Mucosa of descending colon (tissue), 3 donors: Measurements from ENCODE around the gene ZYG11A. TPM values are rescaled to one million over a fixed set of nuclear protein-coding genes. Genes with fewer than 3 reads are reported as not detected.

Experiments used
- ATAC-seq: fragments of 200-7000 bp; cut with Tn5 transposase; one replicate; pipeline ENCODE4 v1.9.1; 2020; ENCODE audit warnings: mild to moderate bottlenecking, moderate library complexity
- DNase-seq, 3 donors: peaks; one replicate each; pipeline ENCODE4 v3.0.0-alpha.2; 2020
- H3K36me3 ChIP-seq: fragments of 200-600 bp; one replicate; pipeline ENCODE4 v1.8.0; 2021; ENCODE audit warnings: low read depth, mild to moderate bottlenecking
- H3K4me1 ChIP-seq: fragments of 200-600 bp; one replicate; pipeline ENCODE4 v1.8.0; 2021; ENCODE audit warnings: low read depth, mild to moderate bottlenecking
- H3K4me3 ChIP-seq: fragments of 200-600 bp; one replicate; pipeline ENCODE4 v1.8.0; 2021; ENCODE audit warnings: mild to moderate bottlenecking
- H3K9me3 ChIP-seq: fragments of 200-600 bp; one replicate; pipeline ENCODE4 v1.8.0; 2021; ENCODE audit warnings: mild to moderate bottlenecking
- intact Hi-C, 2 donors: fragments of 100-400 bp; cut with DNase I in 1 of 2; cut with micrococcal nuclease in 1 of 2; formaldehyde crosslinking; loops; one replicate each; pipeline versions ENCODE4 v1.11.0 to v1.11.1; 2022; cut with DNase I, micrococcal nuclease
- total RNA-seq, 3 donors: library from RNA; stranded (reverse); fragmentation: NEBNext Ultra II Directional in 2 of 3; extraction: Animal tissue kit (Norgen Biotek cat#: 25700) in 2 of 3; gene quantifications; one replicate each; pipeline versions ENCODE4 v1.2.1 to v1.2.4, GENCODE V29; 2021 to 2023
- TF ChIP-seq, protein P1 (sequence below): fragments of 200-600 bp; IDR thresholded peaks from one replicate; pipeline ENCODE4 v1.8.0; 2022; ENCODE audit warnings: antibody characterized with exemption, mild to moderate bottlenecking
- donor health status: DM: no; HTN: no; CAD: no; lungs with moderate emphysema.
- donor health status: DM: no; HTN: no; CAD: no.
- donor health status: DM: no; HTN: yes; CAD: no.

ZYG11A gene
- total RNA-seq, 3 donors from 2014 or later, result 0.07 to 0.12 TPM; not detected in 1

DNA sequence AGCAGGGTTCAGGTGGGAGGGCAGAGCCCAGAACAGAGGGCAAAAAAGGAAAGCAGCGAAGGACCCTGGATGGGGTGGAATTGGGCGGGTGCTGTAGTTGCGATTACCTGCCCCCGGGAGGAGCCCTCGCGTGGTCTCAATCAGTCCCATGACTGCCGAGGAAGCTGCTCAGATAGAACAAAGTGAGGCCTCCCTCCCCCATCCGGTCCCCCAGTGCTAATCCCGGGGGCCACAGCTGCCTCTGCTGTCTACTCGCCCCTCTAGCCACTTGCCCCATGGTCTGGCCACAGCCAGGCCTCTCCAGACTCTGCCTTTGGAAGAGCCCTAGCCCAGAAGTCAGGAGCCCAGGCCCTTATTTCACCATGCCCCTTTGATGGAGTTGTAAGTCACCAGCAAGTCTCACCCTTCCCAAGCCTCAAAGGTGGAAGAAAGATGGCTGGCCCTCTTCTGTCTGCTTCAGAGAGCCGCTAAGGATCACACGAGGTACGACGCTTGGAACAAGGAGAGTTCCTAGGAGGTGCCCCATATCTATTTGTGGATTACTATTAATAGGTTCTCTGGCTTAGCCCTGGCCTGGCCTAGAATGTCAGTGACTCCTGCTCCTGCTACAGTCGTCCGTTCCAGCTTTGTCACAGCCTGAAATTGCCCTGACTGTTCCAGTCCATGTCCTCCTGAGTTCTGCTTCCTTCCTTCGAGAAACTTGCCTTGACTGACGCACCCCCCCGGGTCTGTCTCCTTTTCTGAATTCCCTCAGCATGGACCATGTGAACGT, 62.6 kb downstream of the ZYG11A start:
- Histone ChIP-seq H3K4me1 (no peaks in the 10 kb centered on the region), H3K36me3 (no peaks in the 10 kb centered on the region), H3K9me3 (no peaks in the 10 kb centered on the region), H3K4me3 (no peak overlapping the region)
- peak; percentile 66 for ATAC-seq
- intact Hi-C loops, result no loop called here
- TF ChIP-seq, protein P1, sequence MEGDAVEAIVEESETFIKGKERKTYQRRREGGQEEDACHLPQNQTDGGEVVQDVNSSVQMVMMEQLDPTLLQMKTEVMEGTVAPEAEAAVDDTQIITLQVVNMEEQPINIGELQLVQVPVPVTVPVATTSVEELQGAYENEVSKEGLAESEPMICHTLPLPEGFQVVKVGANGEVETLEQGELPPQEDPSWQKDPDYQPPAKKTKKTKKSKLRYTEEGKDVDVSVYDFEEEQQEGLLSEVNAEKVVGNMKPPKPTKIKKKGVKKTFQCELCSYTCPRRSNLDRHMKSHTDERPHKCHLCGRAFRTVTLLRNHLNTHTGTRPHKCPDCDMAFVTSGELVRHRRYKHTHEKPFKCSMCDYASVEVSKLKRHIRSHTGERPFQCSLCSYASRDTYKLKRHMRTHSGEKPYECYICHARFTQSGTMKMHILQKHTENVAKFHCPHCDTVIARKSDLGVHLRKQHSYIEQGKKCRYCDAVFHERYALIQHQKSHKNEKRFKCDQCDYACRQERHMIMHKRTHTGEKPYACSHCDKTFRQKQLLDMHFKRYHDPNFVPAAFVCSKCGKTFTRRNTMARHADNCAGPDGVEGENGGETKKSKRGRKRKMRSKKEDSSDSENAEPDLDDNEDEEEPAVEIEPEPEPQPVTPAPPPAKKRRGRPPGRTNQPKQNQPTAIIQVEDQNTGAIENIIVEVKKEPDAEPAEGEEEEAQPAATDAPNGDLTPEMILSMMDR, result no peak
- DNase-seq, result peak in 2 of 3 donors; percentile 28 to 34

DNA sequence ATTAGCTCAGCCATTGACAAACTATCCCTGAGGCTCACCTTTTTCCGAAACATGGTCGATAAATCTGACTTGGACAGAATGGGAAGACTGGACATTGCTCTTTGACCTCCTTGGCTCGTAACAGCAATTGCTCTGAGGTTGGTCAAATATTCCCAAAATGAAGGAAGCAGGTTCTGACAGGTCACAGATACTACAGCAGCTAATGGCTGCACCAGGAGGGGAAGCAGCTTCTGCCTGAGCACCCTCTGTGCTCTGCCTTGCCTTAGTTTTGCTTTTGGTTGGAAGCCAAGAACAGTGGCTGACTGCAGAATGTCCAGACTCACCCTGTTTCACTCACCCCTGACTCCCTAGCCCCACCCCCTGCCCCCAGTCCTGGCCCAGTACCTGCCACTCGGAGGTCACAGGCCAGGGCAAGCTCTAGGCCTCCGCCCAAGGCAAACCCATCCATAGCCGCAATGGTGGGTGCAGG, 63.6 kb downstream of the ZYG11A start:
- H3K4me1 ChIP-seq, result no peaks in the 10 kb centered on the region
- intact Hi-C loops, result no loop called here

DNA sequence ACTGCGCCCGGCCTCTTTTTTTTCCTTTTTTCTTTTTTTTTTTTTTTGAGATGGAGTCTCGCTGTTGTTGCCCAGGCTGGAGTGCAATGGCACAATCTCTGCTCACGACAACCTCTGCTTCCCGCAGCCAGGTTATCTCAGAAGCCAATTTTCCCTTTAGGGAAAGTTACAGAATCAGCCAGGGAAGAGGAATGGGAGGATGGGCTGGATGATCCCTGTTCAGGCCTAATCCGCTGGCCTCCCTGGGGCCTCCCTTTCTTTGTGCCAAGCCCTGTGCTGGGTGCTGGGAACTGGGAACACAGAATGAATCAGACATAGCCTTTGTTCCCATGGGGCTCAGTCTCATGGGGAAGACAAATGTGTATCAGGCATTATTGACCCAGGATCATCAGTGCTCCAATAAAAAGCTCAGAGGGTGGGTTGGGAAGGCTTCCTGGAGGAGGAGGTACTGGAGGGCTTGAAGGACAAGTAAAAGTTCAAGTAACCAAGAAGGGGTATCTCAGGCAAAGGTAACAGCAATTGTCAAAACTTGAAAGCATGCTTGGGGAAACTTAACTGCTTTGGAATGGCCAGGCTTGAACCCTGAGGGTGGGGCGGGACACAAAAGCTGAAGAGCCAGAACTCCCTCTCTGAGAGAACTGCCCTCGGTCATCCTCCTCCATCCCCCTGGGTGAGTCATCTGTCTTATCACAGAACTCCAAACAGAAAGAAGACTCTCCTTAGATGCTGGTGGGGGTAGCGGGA, 64.7 kb downstream of the ZYG11A start:
- TF ChIP-seq, protein P1, result no peak
- no peaks in the 10 kb centered on the region for H3K36me3 ChIP-seq
- ATAC-seq, result no peak
- H3K9me3 ChIP-seq, result no peaks in the 10 kb centered on the region
- intact Hi-C loops, result no loop called here
- no peak overlapping the region for H3K4me3 ChIP-seq
- no peaks in the 10 kb centered on the region for H3K4me1 ChIP-seq
- no peak for DNase-seq

More for the DNA sequence above, 63.6 kb downstream of the ZYG11A start:
- Histone ChIP-seq H3K36me3 (no peaks in the 10 kb centered on the region), H3K4me3 (no peak overlapping the region), H3K9me3 (no peaks in the 10 kb centered on the region)
- ATAC-seq (no peak), DNase-seq (no peak)
- TF ChIP-seq, protein P1, result no peak

DNA sequence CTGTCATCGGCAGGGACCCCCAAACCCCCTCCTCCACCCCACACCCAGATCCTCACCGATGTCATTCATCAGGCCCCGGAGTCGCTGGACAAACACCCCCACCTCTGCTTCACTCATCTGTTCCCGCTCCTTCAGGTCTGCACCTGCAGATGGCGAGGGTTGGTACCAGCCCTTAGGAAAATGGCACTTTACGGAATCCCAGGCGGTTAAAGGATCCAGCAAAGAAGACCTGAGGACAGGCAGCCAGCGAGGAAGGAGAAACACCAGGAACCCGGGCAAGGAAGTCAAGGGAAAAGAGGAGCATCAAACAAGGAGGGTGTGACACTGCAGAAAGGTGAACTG, 65.2 kb downstream of the ZYG11A start:
- Histone ChIP-seq H3K9me3 (no peaks in the 10 kb centered on the region), H3K4me1 (no peaks in the 10 kb centered on the region), H3K4me3 (no peak overlapping the region), H3K36me3 (no peaks in the 10 kb centered on the region)
- ATAC-seq (no peak), DNase-seq (no peak)
- intact Hi-C loops, result no loop called here
- TF ChIP-seq, protein P1, result no peak

DNA sequence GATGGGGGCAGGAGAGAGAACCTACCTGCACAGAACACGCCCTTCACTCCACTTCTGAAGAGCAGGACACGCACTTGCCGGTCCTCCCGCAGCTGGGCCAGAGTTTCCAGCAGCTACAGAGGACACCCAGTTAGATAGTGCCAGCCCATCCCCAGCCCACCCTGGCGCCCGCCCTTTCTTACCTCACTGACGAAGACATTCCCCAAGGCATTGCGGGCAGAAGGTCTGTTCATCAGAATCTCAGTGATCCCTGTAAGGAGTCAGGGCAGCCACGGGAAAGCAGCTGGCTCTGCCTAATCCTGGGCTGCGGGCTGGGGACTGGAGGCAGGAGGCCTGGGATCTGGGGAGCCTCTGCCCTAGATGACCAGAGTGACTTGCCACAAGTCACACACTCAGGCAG, 69.0 kb downstream of the ZYG11A start:
- H3K4me3 ChIP-seq, result no peak overlapping the region
- ATAC-seq, result no peak
- no peaks in the 10 kb centered on the region for H3K9me3 ChIP-seq
- H3K36me3 ChIP-seq, result no peaks in the 10 kb centered on the region
- no peak for DNase-seq
- TF ChIP-seq, protein P1, result no peak
- no peaks in the 10 kb centered on the region for H3K4me1 ChIP-seq
- intact Hi-C loops, result no loop called here
